Measurements from ENCODE around the gene ACACA.

ACACA gene

GRCh38 chr17:37221865-37222264 lies 184.8 kb downstream of the ACACA start:
- Mint-ChIP-seq H3K9me3 (no peaks in the 10 kb centered on the region), H3K27me3 (no peaks in the 10 kb centered on the region), H3K4me1 (peaks cover 3% of the 10 kb centered on the region), H3K4me3 (no peak overlapping the region), H3K36me3 (ENCODE audit: low read depth) (peaks cover 43% of the 10 kb centered on the region), H3K27ac (no peak overlapping the region)
- no peak for DNase-seq
- no peak for ATAC-seq

GRCh38 chr17:37220607-37220953 lies 186.1 kb downstream of the ACACA start:
- ATAC-seq (no peak), DNase-seq (no peak)
- no peaks in the 10 kb centered on the region for H3K9me3 Mint-ChIP-seq
- peaks cover 43% of the 10 kb centered on the region for H3K36me3 Mint-ChIP-seq (ENCODE audit: low read depth)
- no peak overlapping the region for H3K4me3 Mint-ChIP-seq
- H3K27ac Mint-ChIP-seq, result no peak overlapping the region
- H3K27me3 Mint-ChIP-seq, result no peaks in the 10 kb centered on the region
- peaks cover 3% of the 10 kb centered on the region for H3K4me1 Mint-ChIP-seq

- Mint-ChIP-seq H3K27ac (no peak overlapping the region), H3K4me1 (peaks cover 3% of the 10 kb centered on the region), H3K4me3 (no peak overlapping the region), H3K27me3 (no peaks in the 10 kb centered on the region), H3K9me3 (no peaks in the 10 kb centered on the region), H3K36me3 (ENCODE audit: low read depth) (peaks cover 40% of the 10 kb centered on the region)
- ATAC-seq (no peak), DNase-seq (no peak)
These were observed 186.6 kb downstream of the ACACA start for GRCh38 chr17:37219876-37220606.

GRCh38 chr17:37218849-37219248 lies 187.8 kb downstream of the ACACA start:
- no peaks in the 10 kb centered on the region for H3K9me3 Mint-ChIP-seq
- no peak overlapping the region for H3K27ac Mint-ChIP-seq
- no peak for DNase-seq
- peaks cover 3% of the 10 kb centered on the region for H3K4me1 Mint-ChIP-seq
- no peaks in the 10 kb centered on the region for H3K27me3 Mint-ChIP-seq
- no peak overlapping the region for H3K4me3 Mint-ChIP-seq
- peaks cover 36% of the 10 kb centered on the region for H3K36me3 Mint-ChIP-seq (ENCODE audit: low read depth)
- no peak for ATAC-seq

GRCh38 chr17:37214416-37214815 lies 192.2 kb downstream of the ACACA start:
- Mint-ChIP-seq H3K4me3 (no peak overlapping the region), H3K27me3 (no peaks in the 10 kb centered on the region), H3K4me1 (no peaks in the 10 kb centered on the region), H3K9me3 (no peaks in the 10 kb centered on the region), H3K27ac (no peak overlapping the region), H3K36me3 (ENCODE audit: low read depth) (peaks cover 27% of the 10 kb centered on the region)
- no peak for ATAC-seq
- DNase-seq, result no peak

- Mint-ChIP-seq H3K4me3 (no peak overlapping the region), H3K9me3 (no peaks in the 10 kb centered on the region), H3K27ac (no peak overlapping the region), H3K36me3 (ENCODE audit: low read depth) (peaks cover 26% of the 10 kb centered on the region), H3K27me3 (no peaks in the 10 kb centered on the region), H3K4me1 (no peaks in the 10 kb centered on the region)
- DNase-seq, result no peak
- ATAC-seq, result no peak
These were observed 192.7 kb downstream of the ACACA start for GRCh38 chr17:37213927-37214326.

GRCh38 chr17:37212179-37212578 lies 194.5 kb downstream of the ACACA start:
- Mint-ChIP-seq H3K4me3 (no peak overlapping the region), H3K27me3 (no peaks in the 10 kb centered on the region), H3K4me1 (no peaks in the 10 kb centered on the region), H3K9me3 (no peaks in the 10 kb centered on the region), H3K27ac (no peak overlapping the region), H3K36me3 (ENCODE audit: low read depth) (peaks cover 21% of the 10 kb centered on the region)
- DNase-seq (no peak), ATAC-seq (no peak)

GRCh38 chr17:37211136-37211535 lies 195.5 kb downstream of the ACACA start:
- H3K4me1 Mint-ChIP-seq, result no peaks in the 10 kb centered on the region
- peaks cover 20% of the 10 kb centered on the region for H3K36me3 Mint-ChIP-seq (ENCODE audit: low read depth)
- no peaks in the 10 kb centered on the region for H3K27me3 Mint-ChIP-seq
- H3K27ac Mint-ChIP-seq, result no peak overlapping the region
- no peak for ATAC-seq
- no peaks in the 10 kb centered on the region for H3K9me3 Mint-ChIP-seq
- DNase-seq, result no peak
- H3K4me3 Mint-ChIP-seq, result no peak overlapping the region

- H3K27ac Mint-ChIP-seq, result no peak overlapping the region
- ATAC-seq, result no peak
- H3K27me3 Mint-ChIP-seq, result no peaks in the 10 kb centered on the region
- DNase-seq, result no peak
- peaks cover 26% of the 10 kb centered on the region for H3K36me3 Mint-ChIP-seq (ENCODE audit: low read depth)
- H3K4me3 Mint-ChIP-seq, result no peak overlapping the region
- H3K4me1 Mint-ChIP-seq, result no peaks in the 10 kb centered on the region
- H3K9me3 Mint-ChIP-seq, result no peaks in the 10 kb centered on the region
These were observed 199.5 kb downstream of the ACACA start for GRCh38 chr17:37207103-37207502.

- Mint-ChIP-seq H3K4me3 (no peak overlapping the region), H3K9me3 (no peaks in the 10 kb centered on the region), H3K27ac (no peak overlapping the region), H3K27me3 (no peaks in the 10 kb centered on the region), H3K4me1 (no peaks in the 10 kb centered on the region), H3K36me3 (ENCODE audit: low read depth) (peaks cover 31% of the 10 kb centered on the region)
- ATAC-seq, result no peak
- no peak for DNase-seq
These were observed 200.3 kb downstream of the ACACA start for GRCh38 chr17:37206299-37206698.

- Mint-ChIP-seq H3K4me3 (no peak overlapping the region), H3K36me3 (ENCODE audit: low read depth) (peaks cover 31% of the 10 kb centered on the region), H3K27ac (no peak overlapping the region), H3K9me3 (no peaks in the 10 kb centered on the region), H3K27me3 (no peaks in the 10 kb centered on the region), H3K4me1 (peaks cover under 1% of the 10 kb centered on the region)
- ATAC-seq, result no peak
- DNase-seq, result no peak
These were observed 206.1 kb downstream of the ACACA start for GRCh38 chr17:37200497-37200896.

GRCh38 chr17:37197336-37197735 lies 209.3 kb downstream of the ACACA start:
- DNase-seq, result no peak

GRCh38 chr17:37194208-37194607 lies 212.4 kb downstream of the ACACA start:
- Mint-ChIP-seq H3K4me3 (no peak overlapping the region), H3K36me3 (ENCODE audit: low read depth) (peaks cover 27% of the 10 kb centered on the region), H3K27me3 (no peaks in the 10 kb centered on the region), H3K4me1 (peaks cover 4% of the 10 kb centered on the region), H3K27ac (no peak overlapping the region), H3K9me3 (no peaks in the 10 kb centered on the region)
- DNase-seq, result no peak
- ATAC-seq, result no peak

More at GRCh38 chr17:37197336-37197735, 209.3 kb downstream of the ACACA start:
- H3K9me3 Mint-ChIP-seq, result no peaks in the 10 kb centered on the region
- no peak overlapping the region for H3K27ac Mint-ChIP-seq
- peaks cover 4% of the 10 kb centered on the region for H3K4me1 Mint-ChIP-seq
- H3K36me3 Mint-ChIP-seq (ENCODE audit: low read depth), result peaks cover 27% of the 10 kb centered on the region
- no peaks in the 10 kb centered on the region for H3K27me3 Mint-ChIP-seq
- no peak overlapping the region for H3K4me3 Mint-ChIP-seq
- no peak for ATAC-seq

GRCh38 chr17:37191219-37191618 lies 215.4 kb downstream of the ACACA start:
- H3K9me3 Mint-ChIP-seq, result no peaks in the 10 kb centered on the region
- peaks cover 41% of the 10 kb centered on the region for H3K36me3 Mint-ChIP-seq (ENCODE audit: low read depth)
- H3K27me3 Mint-ChIP-seq, result no peaks in the 10 kb centered on the region
- H3K4me3 Mint-ChIP-seq, result no peak overlapping the region
- no peak overlapping the region for H3K27ac Mint-ChIP-seq
- no peak for DNase-seq
- H3K4me1 Mint-ChIP-seq, result peaks cover 4% of the 10 kb centered on the region
- no peak for ATAC-seq

GRCh38 chr17:37190493-37190892 lies 216.1 kb downstream of the ACACA start:
- H3K27ac Mint-ChIP-seq, result no peak overlapping the region
- peaks cover 45% of the 10 kb centered on the region for H3K36me3 Mint-ChIP-seq (ENCODE audit: low read depth)

GRCh38 chr17:37188157-37188556 lies 218.5 kb downstream of the ACACA start:
- ATAC-seq, result no peak

More at GRCh38 chr17:37190493-37190892, 216.1 kb downstream of the ACACA start:
- Mint-ChIP-seq H3K9me3 (no peaks in the 10 kb centered on the region), H3K27me3 (no peaks in the 10 kb centered on the region), H3K4me1 (peaks cover 4% of the 10 kb centered on the region), H3K4me3 (no peak overlapping the region)
- ATAC-seq (no peak), DNase-seq (no peak)

More at GRCh38 chr17:37188157-37188556, 218.5 kb downstream of the ACACA start:
- Mint-ChIP-seq H3K36me3 (ENCODE audit: low read depth) (peaks cover 42% of the 10 kb centered on the region), H3K27ac (no peak overlapping the region), H3K4me3 (no peak overlapping the region), H3K27me3 (no peaks in the 10 kb centered on the region), H3K9me3 (no peaks in the 10 kb centered on the region), H3K4me1 (no peaks in the 10 kb centered on the region)
- no peak for DNase-seq
